Progenitor cell of endocrine pancreas (in vitro differentiated cells): ENCODE results near the gene PUDP. TPM values are rescaled to one million over a fixed set of nuclear protein-coding genes. Genes with fewer than 3 reads are reported as not detected.

Source experiments
- DNase-seq: peaks from one replicate; pipeline ENCODE4 v3.0.0; 2021; ENCODE audit warnings: low spot score; ENCODE audit not compliant: unreplicated experiment
- H3K27ac Mint-ChIP-seq: 2 replicates; pipeline ENCODE4 v1.8.0; 2021; ENCODE audit warnings: mild to moderate bottlenecking, moderate library complexity, mixed read lengths
- H3K27me3 Mint-ChIP-seq: 2 replicates; pipeline ENCODE4 v1.8.0; 2021; ENCODE audit warnings: mixed read lengths
- H3K36me3 Mint-ChIP-seq: 2 replicates; pipeline ENCODE4 v1.8.0; 2022; ENCODE audit warnings: mixed read lengths; ENCODE audit not compliant: insufficient read depth
- H3K4me1 Mint-ChIP-seq: 2 replicates; pipeline ENCODE4 v1.8.0; 2021; ENCODE audit warnings: low read depth, mixed read lengths
- H3K4me3 Mint-ChIP-seq: 2 replicates; pipeline ENCODE4 v1.8.0; 2021; ENCODE audit warnings: low read depth, mild to moderate bottlenecking, moderate library complexity, mixed read lengths
- H3K9me3 Mint-ChIP-seq: 2 replicates; pipeline ENCODE4 v1.8.0; 2021; ENCODE audit warnings: low read depth, mixed read lengths
- CTCF ChIP-seq: fragments of 200-600 bp; sonication (generic); IDR thresholded peaks from one replicate; pipeline ENCODE4 v1.5.0; 2021; ENCODE audit warnings: antibody characterized with exemption, mild to moderate bottlenecking; ENCODE audit not compliant: unreplicated experiment
- total RNA-seq: library from RNA; stranded (reverse); gene quantifications from 2 replicates; pipeline ENCODE4 v1.2.1, GENCODE V29; 2021

PUDP gene
- total RNA-seq, 1 donor from 2014 or later = 59.9 TPM

- H3K36me3 Mint-ChIP-seq = peaks cover 31% of the 10 kb centered on the region
- no peak for TF ChIP-seq CTCF
- DNase-seq = no peak
- no peaks in the 10 kb centered on the region for H3K27me3 Mint-ChIP-seq
- no peak overlapping the region for H3K27ac Mint-ChIP-seq
- H3K4me3 Mint-ChIP-seq = no peak overlapping the region
- H3K4me1 Mint-ChIP-seq = peaks cover 3% of the 10 kb centered on the region
- peaks cover 11% of the 10 kb centered on the region for H3K9me3 Mint-ChIP-seq
Observed at GRCh38 chrX:7062276-7062675, 85.7 kb downstream of the PUDP start.

GRCh38 chrX:7061429-7061828, 86.5 kb downstream of the PUDP start:
- H3K36me3 Mint-ChIP-seq = peaks cover 33% of the 10 kb centered on the region
- no peak overlapping the region for H3K27ac Mint-ChIP-seq

GRCh38 chrX:7060444-7060843, 87.5 kb downstream of the PUDP start:
- no peak for TF ChIP-seq CTCF

More at GRCh38 chrX:7061429-7061828, 86.5 kb downstream of the PUDP start:
- DNase-seq = no peak
- Mint-ChIP-seq H3K27me3 (no peaks in the 10 kb centered on the region), H3K4me1 (peaks cover 3% of the 10 kb centered on the region), H3K9me3 (peaks cover 8% of the 10 kb centered on the region), H3K4me3 (no peak overlapping the region)
- no peak for TF ChIP-seq CTCF

GRCh38 chrX:7059859-7060258, 88.1 kb downstream of the PUDP start:
- Mint-ChIP-seq H3K36me3 (peaks cover 27% of the 10 kb centered on the region), H3K4me1 (peaks cover 5% of the 10 kb centered on the region), H3K4me3 (no peak overlapping the region), H3K27me3 (no peaks in the 10 kb centered on the region), H3K9me3 (peaks cover 4% of the 10 kb centered on the region), H3K27ac (no peak overlapping the region)
- TF ChIP-seq CTCF = no peak
- DNase-seq = no peak

More at GRCh38 chrX:7060444-7060843, 87.5 kb downstream of the PUDP start:
- H3K27ac Mint-ChIP-seq = no peak overlapping the region
- H3K4me1 Mint-ChIP-seq = peaks cover 5% of the 10 kb centered on the region
- H3K4me3 Mint-ChIP-seq = no peak overlapping the region
- H3K27me3 Mint-ChIP-seq = no peaks in the 10 kb centered on the region
- peaks cover 6% of the 10 kb centered on the region for H3K9me3 Mint-ChIP-seq
- H3K36me3 Mint-ChIP-seq = peaks cover 32% of the 10 kb centered on the region
- DNase-seq = no peak

GRCh38 chrX:7059214-7059838, 88.6 kb downstream of the PUDP start:
- no peak overlapping the region for H3K27ac Mint-ChIP-seq
- H3K27me3 Mint-ChIP-seq = no peaks in the 10 kb centered on the region
- no peak for DNase-seq
- H3K9me3 Mint-ChIP-seq = peaks cover 4% of the 10 kb centered on the region
- peaks cover 30% of the 10 kb centered on the region for H3K36me3 Mint-ChIP-seq
- TF ChIP-seq CTCF = no peak
- no peak overlapping the region for H3K4me3 Mint-ChIP-seq
- H3K4me1 Mint-ChIP-seq = peaks cover 5% of the 10 kb centered on the region
